Head of caudate nucleus (tissue), 42 donors: Measurements from ENCODE around the gene SIRT4.

Experiments
- DNase-seq, 42 donors: peaks; one replicate each; pipeline versions ENCODE4 v3.0.0 to v3.0.0-alpha.2; 2020 to 2021; ENCODE audit warnings: mixed read lengths in 7 of 42
- intact Hi-C: fragments of 100-400 bp; cut with DNase I; formaldehyde crosslinking; loops from one replicate; pipeline ENCODE4 v1.15.0; 2022

Gene SIRT4

DNA sequence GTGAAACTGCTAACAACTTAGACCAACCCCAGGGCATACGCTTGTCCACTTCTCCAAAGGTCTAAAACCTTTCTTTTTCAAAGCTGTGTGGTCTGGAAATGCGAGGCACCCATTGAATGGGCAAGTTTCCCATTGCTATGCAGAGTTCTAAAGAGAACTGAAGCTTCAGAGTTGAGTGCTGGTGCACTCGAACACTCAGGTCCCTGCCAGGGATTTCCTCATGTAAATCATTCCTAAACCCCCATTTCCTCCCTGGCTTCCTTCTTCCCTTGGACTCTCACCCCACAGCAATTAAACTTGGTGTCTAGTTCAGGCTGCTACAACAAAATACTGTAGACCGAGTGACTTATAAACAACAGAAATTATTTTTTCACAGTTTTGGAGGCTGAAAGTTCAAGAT lies 34.4 kb upstream of the SIRT4 start:
- DNase-seq = no peak
- intact Hi-C loops = no loop called here

GRCh38 chr12:120276734-120277133 lies 25.4 kb upstream of the SIRT4 start:
- DNase-seq = no peak
- intact Hi-C loops = no loop called here

DNA sequence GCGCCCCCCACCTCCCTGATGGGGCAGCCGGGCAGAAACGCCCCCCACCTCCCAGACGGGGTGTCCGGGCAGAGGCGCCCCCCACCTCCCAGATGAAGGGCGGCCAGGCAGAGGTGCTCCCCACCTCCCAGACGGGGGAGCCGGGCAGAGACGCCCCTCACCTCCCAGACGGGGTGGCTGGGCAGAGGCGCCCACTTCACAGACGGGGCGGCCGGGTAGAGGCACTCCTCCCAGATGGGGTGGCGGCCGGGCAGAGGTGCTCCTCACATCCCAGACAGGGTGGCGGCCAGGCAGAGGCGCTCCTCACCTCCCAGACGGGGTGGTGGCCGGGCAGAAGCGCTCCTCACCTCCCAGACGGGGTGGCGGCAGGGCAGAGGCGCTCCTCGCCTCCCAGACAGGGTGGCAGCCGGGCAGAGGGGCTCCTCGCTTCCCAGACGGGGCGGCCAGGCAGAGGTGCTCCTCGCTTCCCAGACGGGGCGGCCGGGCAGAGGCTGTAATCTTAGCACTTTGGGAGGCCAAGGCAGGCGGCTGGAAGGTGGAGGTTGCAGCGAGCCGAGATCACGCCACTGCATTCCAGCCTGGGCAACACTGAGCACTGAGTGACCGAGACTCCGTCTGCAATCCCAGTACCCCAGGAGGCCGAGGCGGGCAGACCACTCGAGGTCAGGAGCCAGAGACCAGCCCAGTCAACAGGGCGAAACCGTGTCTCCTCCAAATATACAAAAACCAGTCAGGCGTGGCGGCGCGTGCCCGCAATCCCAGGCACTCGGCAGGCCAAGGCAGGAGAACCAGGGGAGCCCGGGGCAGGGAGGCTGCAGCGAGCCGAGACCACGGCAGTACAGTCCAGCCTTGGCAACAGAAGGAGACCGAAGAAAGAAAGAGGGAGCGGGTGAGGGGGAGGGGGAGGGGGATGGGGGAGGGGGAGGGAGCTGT lies 23.7 kb upstream of the SIRT4 start:
- intact Hi-C loops = no loop called here
- DNase-seq = no peak

- intact Hi-C loops = no loop called here
- no peak for DNase-seq
Measured at GRCh38 chr12:120283318-120283717, 18.8 kb upstream of the SIRT4 start.

- intact Hi-C loops = no loop called here
- DNase-seq = no peak
Measured at GRCh38 chr12:120284381-120284780, 17.7 kb upstream of the SIRT4 start.

DNA sequence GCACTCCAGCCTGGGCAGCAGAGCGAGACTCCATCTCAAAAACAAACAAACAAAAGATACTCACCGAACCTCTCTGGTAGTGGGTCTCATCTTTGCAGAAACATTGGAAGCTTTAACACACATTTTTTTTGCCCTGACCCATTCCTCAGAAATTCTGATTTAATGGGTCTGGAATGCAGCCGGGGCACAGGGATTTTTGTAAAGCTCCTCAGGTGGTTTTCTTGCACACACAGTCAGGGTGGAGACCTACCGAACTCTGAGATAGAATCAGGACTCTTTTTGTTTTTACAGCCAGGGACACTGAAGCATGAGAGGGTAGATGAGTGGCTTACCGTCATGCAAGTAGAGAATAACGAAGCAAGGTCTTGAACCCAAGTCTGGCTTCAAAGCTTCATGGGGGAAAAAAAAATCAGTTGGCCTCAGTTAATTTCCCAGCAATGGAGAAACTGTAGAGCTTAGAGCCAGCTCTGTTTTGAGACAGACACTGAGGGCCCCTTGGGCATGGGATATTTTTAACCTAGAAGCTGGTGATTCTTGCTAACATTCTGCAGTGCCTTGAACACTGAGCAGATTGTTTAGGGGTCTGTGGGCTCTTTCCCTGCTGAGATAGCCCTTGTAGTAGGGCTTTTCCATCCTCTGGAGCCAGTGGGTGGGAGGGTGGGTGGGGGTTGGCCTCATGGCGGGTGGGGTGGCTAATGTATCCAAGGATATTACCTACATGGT lies 15.2 kb upstream of the SIRT4 start:
- intact Hi-C loops = no loop called here
- DNase-seq = no peak

- intact Hi-C loops = no loop called here
- no peak for DNase-seq
Measured at GRCh38 chr12:120287491-120287890, 14.6 kb upstream of the SIRT4 start.

DNA sequence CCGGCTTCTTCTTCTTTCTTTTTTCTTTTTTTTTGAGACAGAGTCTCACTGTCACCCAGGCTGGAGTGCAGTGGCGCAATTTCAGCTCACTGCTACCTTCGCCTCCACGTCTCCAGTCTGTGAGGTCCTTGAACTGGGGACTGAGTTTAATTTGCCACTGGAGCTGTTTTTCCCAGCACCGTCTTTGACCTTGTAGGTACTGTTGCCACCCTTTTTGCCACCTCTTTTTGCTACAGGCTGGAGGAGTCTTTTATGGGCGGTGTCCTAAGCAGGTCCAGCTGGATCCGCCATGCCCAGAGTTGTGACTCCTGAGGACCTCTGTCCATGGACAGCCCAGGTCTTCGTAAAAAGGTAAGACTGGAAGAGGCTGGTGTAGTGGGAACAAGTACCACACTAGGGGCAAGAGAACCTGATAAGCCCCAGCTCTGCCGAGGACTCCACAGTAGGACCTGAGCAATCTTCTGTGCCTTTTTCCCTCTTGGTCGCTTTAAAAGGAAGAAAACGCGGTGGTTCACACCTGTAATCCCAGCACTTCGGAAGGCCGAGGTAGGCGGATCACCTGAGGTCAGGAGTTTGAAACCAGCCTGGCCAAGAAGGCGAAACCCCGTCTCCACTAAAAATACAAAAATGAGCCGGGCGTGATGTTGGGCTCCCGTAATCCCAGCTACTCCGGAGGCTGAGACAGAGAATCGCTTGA lies 11.4 kb upstream of the SIRT4 start:
- intact Hi-C loops = no loop called here

GRCh38 chr12:120292411-120292660 lies 9.8 kb upstream of the SIRT4 start:
- DNase-seq = peak in 5 of 42 donors; percentile 6 to 17 (median 13)
- intact Hi-C loops = no loop called here

More for the DNA sequence above, 11.4 kb upstream of the SIRT4 start:
- DNase-seq = peak in 10 of 42 donors; percentile 9 to 54 (median 25)

GRCh38 chr12:120292661-120293531 lies 9.2 kb upstream of the SIRT4 start, which contains the start of gene RNU4-1:
Gene RNU4-1, minus strand, starts transcription at chr12:120293237.
- intact Hi-C loops = no loop called here
- peak; percentile 56 to 94 (median 79) for DNase-seq

GRCh38 chr12:120314220-120314619 lies 12.1 kb downstream of the SIRT4 start:
- intact Hi-C loops = no loop called here
- DNase-seq = no peak

DNA sequence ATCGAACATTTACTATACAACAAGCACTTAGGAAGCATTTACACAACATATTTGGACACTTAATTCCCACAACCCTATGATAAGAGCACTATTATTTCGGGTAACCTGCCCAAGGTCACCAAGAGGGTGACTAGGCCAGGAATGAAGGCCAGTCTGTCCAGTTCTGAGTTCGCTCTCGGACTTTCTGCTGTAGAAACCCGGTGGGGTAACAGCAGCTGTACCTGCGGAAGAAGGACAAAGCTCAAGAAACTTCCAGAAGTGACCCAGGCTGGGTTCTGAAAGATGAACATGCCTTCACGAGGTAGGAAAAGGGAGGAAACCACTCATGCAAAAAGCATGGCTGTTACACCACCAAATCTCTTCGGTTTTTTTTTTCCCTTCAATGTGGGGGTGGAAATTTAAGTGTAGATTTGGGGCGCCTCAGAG lies 14.7 kb downstream of the SIRT4 start:
- intact Hi-C loops = loop anchor here (2.0 kb wide), 1 partner anchor 14 kb away; the partner anchor contains the start of gene SIRT4
- peak in 1 of 42 donors; percentile 5 for DNase-seq

DNA sequence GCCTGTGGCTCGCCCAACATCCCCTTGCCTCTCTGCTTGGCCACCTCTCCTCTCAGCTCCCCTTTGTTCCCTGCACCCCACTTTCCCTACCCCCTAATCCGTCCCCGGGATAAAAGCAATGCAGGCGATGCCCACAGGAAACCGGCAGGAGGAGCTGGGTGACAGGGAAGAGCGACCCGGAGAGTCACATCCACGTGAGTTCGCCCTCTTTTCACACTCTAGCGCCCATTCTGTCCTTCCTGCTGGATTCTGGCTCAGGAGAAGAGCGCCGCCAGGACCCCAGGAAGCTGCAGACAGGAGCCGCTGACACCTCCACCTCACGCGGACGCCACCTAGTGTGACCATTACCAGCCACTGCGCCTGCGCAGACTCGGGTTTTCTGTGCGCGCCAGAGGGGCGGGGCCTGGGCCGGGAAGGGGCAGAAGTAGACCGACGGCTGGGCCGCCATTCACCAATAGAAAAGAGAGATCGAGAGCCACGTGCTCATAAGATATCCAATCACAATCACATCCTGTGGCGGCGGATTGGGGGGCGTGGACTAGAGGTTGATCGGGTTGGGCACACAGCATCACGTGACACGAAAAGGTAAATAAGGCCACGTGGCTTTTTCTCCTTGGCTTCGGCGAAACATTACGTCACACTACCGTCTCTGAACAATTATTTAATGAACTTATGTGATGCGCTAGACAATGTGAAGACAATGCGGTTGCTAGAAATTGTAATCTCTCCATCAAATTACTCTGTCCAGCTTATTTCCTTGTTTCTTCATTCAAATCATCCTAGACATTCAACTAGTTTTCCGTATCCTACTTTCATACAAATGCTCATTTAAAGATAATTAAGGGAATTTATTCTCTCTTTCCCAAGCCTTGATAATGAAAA lies 15.3 kb downstream of the SIRT4 start:
- intact Hi-C loops = loop anchor here (2.0 kb wide), 1 partner anchor 15 kb away; the partner anchor contains the start of gene SIRT4
- DNase-seq = peak; percentile 97 to 100 (median 99)

DNA sequence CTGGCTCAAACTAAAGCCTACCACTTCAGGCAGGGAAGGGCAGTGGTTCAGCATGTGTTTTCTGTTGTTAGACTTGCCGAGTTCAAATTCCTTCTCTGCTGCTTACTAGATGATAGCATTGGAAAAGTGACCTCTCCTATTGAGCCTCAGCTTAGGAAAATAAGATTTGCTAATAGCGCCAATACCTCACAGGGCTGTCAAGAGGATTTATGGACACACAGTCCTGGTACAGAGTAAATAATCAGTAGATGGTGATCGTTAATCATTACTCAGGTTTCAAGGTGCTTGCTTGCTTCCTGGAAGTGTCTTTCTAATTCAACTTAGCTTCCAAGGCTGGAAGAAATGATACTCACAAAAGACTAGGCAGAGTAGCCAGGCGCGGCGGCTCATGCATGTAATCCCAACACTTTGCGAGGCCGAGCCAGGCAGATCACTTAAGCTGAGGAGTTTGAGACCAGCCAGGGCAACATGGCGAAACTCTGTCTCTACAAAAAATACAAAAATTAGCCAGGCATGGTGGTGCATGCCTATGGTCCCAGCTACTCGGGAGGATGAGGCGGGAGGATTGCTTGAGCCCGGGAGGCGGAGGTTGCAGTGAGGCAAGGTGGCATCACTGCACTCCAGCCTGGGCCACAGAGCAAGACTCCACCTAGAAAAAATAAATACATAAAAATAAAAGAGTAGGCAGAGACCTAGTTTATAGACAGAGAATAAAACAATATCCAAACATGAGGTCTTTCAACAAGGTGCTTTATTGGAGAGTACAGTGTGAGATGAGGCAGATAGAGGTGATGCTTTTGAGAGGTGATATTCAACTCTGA lies 19.5 kb downstream of the SIRT4 start:
- DNase-seq = no peak
- intact Hi-C loops = no loop called here

DNA sequence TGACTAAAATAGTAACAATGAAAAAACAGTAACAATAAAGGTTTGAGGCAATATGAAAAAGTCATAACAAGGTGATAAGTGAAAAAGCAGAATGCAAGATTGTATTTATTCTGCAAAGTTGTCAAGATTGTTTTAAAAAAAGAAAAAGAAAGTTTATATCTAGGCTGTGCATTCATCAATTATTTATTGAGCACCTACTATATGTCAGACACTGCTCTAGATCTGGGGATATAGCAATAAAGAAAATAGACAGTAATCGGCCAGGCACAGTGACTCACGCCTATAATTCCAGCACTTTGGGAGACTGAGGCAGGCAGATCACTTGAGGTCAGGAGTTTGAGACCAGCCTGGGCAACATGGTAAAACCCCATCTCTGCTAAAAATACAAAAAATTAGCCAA lies 21.7 kb downstream of the SIRT4 start:
- intact Hi-C loops = no loop called here
- no peak for DNase-seq

DNA sequence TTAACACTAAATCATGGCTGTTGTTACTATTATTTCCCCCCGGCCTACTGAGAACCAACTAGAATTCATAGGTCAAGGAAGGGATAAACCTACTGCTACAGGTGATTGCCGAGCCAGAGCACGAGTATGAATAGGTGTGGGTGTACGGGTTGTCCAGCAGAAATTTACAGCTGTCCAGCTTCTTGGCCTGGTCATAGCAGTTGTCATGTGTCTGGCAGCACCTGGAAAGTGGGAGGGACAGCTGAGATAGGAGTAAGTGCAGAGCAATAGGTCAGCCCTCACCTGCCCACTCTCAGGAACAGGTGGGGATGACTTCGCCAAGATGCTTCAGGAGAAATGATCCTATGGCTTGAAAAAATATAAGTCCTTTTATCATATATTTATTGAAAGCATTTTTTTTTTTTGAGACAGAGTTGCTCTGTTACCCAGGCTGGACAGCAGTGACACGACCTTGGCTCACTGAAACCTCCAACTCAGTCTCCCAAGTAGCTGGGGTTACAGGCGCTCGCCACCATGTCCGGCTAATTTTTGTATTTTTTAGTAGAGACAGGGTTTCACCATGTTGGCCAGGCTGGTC lies 22.8 kb downstream of the SIRT4 start:
- DNase-seq = no peak

DNA sequence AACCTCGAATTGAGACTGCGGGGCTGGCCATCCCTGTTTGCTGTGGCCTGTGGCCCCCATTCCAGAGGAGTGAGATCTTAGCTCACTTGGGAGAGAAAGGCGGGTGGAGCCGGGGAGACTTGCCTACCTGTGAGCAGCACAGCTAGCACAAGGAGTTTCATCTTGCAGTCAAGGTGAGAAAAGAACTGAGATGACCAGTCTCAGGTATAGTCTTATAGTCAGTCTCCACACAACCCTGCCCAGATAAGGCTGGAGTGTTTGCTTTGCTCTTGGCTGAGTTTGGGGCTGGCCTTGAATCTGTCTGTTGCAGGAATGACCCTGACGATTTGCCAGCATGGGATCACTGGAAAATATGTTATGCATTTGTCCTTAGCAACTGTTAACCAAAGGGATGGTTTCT lies 25.5 kb downstream of the SIRT4 start, which contains the start of gene PLA2G1B:
Gene PLA2G1B (minus strand): TSS at position 187 of the 400 bp plus-strand sequence. CDS start 26 bp downstream, at position 161.
- intact Hi-C loops = no loop called here
- no peak for DNase-seq

More for the DNA sequence above, 22.8 kb downstream of the SIRT4 start:
- intact Hi-C loops = no loop called here
